ENCODE measurements around the gene PARP4. TPM values are rescaled to one million over a fixed set of nuclear protein-coding genes. Genes with fewer than 3 reads are reported as not detected.
"Not testable (repeated sequence)": the region's sequence is repeated elsewhere in the genome, so short reads cannot be mapped to it uniquely, and the experiment has no call there.

The PARP4 gene
- total RNA-seq, 1 experiment from 2014 or later: 76.0 TPM

GRCh38 chr13:24388743-24389142 lies 123.8 kb downstream of the PARP4 start:
- H4K20me1 ChIP-seq (ENCODE audit: insufficient read depth); H3K4me1 ChIP-seq (ENCODE audit: control insufficient read depth in 1 of 2, insufficient read depth in 2 of 2, low read length in 2 of 2); POLR2A ChIA-PET; DNase-seq (ENCODE audit: low read depth, low spot score); H3K36me3 ChIP-seq (ENCODE audit: control insufficient read depth in 1 of 2, insufficient read depth in 2 of 2, low read length in 2 of 2); H3K9me3 ChIP-seq (ENCODE audit: control insufficient read depth in 1 of 2, insufficient read depth in 1 of 2, low read depth in 1 of 2, low read length in 2 of 2); H2AFZ ChIP-seq (ENCODE audit: low read depth, low read length, poor library complexity, severe bottlenecking); BruUV-seq (replicated peaks); RAD21 ChIA-PET (ENCODE audit: low non-redundant PET in 1 of 2, low total read pairs in 2 of 2, uncharacterized antibody in 2 of 2, unreplicated experiment in 2 of 2); H3K79me2 ChIP-seq (ENCODE audit: insufficient read depth, low read length); H3K4me2 ChIP-seq (ENCODE audit: low read length); ATAC-seq; H3K27me3 ChIP-seq (ENCODE audit: insufficient read depth, low read length); CTCF ChIA-PET; intact Hi-C loops (cut with micrococcal nuclease); H3K27ac ChIP-seq (ENCODE audit: low read depth, low read length); H3K4me3 ChIP-seq (replicated peaks in 1 of 2; ENCODE audit: low read depth in 1 of 2, low read length in 2 of 2); H3K9ac ChIP-seq (ENCODE audit: low read length); H3K9me2 ChIP-seq (ENCODE audit: insufficient read depth): not testable (repeated sequence)

- no TSS peak for BruUV-seq (replicated peaks)
- POLR2A ChIA-PET: no interaction called here
- Histone ChIP-seq H4K20me1 (ENCODE audit: insufficient read depth) (no peaks in the 10 kb centered on the region), H3K9me2 (ENCODE audit: insufficient read depth) (no peaks in the 10 kb centered on the region), H3K36me3 (ENCODE audit: control insufficient read depth in 1 of 2, insufficient read depth in 2 of 2, low read length in 2 of 2) (no peaks in the 10 kb centered on the region), H3K79me2 (ENCODE audit: insufficient read depth, low read length) (no peaks in the 10 kb centered on the region), H3K4me3 (replicated peaks in 1 of 2; ENCODE audit: low read depth in 1 of 2, low read length in 2 of 2) (no peak overlapping the region), H3K27me3 (ENCODE audit: insufficient read depth, low read length) (no peaks in the 10 kb centered on the region), H3K9ac (ENCODE audit: low read length) (no peak overlapping the region), H3K9me3 (ENCODE audit: control insufficient read depth in 1 of 2, insufficient read depth in 1 of 2, low read depth in 1 of 2, low read length in 2 of 2) (no peaks in the 10 kb centered on the region), H2AFZ (ENCODE audit: low read depth, low read length, poor library complexity, severe bottlenecking) (no peak overlapping the region), H3K4me2 (ENCODE audit: low read length) (no peak overlapping the region), H3K27ac (ENCODE audit: low read depth, low read length) (no peak overlapping the region), H3K4me1 (ENCODE audit: control insufficient read depth in 1 of 2, insufficient read depth in 2 of 2, low read length in 2 of 2) (no peaks in the 10 kb centered on the region)
- ATAC-seq: no peak
- no peak for DNase-seq (ENCODE audit: low read depth, low spot score)
- TF ChIP-seq SP1 (IDR thresholded peaks at IDR 0.05; ENCODE audit: low read depth) (no peak), SIN3A (IDR thresholded peaks at IDR 0.05; ENCODE audit: low read depth) (no peak), FOSL1 (IDR thresholded peaks at IDR 0.05; ENCODE audit: low read depth) (no peak), EZH2 (IDR thresholded peaks at IDR 0.05) (no peak)
- RAD21 ChIA-PET (ENCODE audit: low non-redundant PET in 1 of 2, low total read pairs in 2 of 2, uncharacterized antibody in 2 of 2, unreplicated experiment in 2 of 2): no interaction called here
- CTCF ChIA-PET: no interaction called here
- intact Hi-C loops (cut with micrococcal nuclease): no loop called here
These were observed 125.5 kb downstream of the PARP4 start for GRCh38 chr13:24386816-24387708.

Data from HCT116 (cell line).